ENCODE data around the gene ARHGDIB. TPM values are rescaled to one million over a fixed set of nuclear protein-coding genes. Genes with fewer than 3 reads are reported as not detected.

ARHGDIB gene
- total RNA-seq, 2 donors from 2014 or later, result 199 to 223 TPM

GRCh38 chr12:14984036-14984435 lies 22.6 kb upstream of the ARHGDIB start:
- ATAC-seq (ENCODE audit: insufficient number of reproducible peaks, low FRiP score, low read depth) (no peak), DNase-seq (ENCODE audit: low spot score) (no peak)
- H3K36me3 ChIP-seq, result no peaks in the 10 kb centered on the region
- H3K9me3 ChIP-seq, result no peaks in the 10 kb centered on the region
- H3K4me3 ChIP-seq, result no peak overlapping the region
- H3K4me1 ChIP-seq (ENCODE audit: control insufficient read depth in 1 of 2, low read depth in 2 of 2), result no peaks in the 10 kb centered on the region
- H3K27ac ChIP-seq, result no peak overlapping the region
- no peaks in the 10 kb centered on the region for H3K27me3 ChIP-seq (replicated peaks; ENCODE audit: insufficient read depth)
- no peak for TF ChIP-seq CTCF (IDR thresholded peaks at IDR 0.05)

GRCh38 chr12:14982991-14983390 lies 21.6 kb upstream of the ARHGDIB start:
- Histone ChIP-seq H3K27ac (no peak overlapping the region), H3K4me3 (no peak overlapping the region), H3K27me3 (replicated peaks; ENCODE audit: insufficient read depth) (no peaks in the 10 kb centered on the region), H3K9me3 (no peaks in the 10 kb centered on the region), H3K4me1 (ENCODE audit: control insufficient read depth in 1 of 2, low read depth in 2 of 2) (no peaks in the 10 kb centered on the region), H3K36me3 (no peaks in the 10 kb centered on the region)
- no peak for TF ChIP-seq CTCF (IDR thresholded peaks at IDR 0.05)
- no peak for DNase-seq (ENCODE audit: low spot score)
- ATAC-seq (ENCODE audit: insufficient number of reproducible peaks, low FRiP score, low read depth), result no peak

DNA sequence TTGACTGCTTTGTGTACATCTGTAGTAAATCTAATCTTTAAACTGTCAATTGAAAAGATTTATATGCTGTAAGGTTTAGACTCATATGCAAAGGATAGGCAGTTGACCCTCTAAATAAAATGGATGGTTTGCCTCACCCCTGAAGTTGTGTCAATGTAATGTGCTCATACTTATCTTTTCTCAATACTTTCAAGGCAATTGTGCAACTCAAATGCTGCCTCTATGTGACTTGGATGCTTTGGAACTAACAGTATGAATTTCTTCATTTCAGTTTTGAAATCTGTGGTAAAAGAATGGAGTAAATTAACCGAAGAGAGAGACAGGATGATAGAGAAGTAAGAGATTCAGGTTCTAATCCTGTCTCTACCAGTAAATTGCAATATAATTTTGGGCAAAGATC lies 21.2 kb upstream of the ARHGDIB start:
- no peak for TF ChIP-seq CTCF (IDR thresholded peaks at IDR 0.05)
- no peak overlapping the region for H3K27ac ChIP-seq
- ATAC-seq (ENCODE audit: insufficient number of reproducible peaks, low FRiP score, low read depth) (no peak), DNase-seq (ENCODE audit: low spot score) (no peak)
- H3K27me3 ChIP-seq (replicated peaks; ENCODE audit: insufficient read depth), result no peaks in the 10 kb centered on the region
- no peaks in the 10 kb centered on the region for H3K36me3 ChIP-seq
- no peak overlapping the region for H3K4me3 ChIP-seq
- no peaks in the 10 kb centered on the region for H3K4me1 ChIP-seq (ENCODE audit: control insufficient read depth in 1 of 2, low read depth in 2 of 2)
- no peaks in the 10 kb centered on the region for H3K9me3 ChIP-seq

DNA sequence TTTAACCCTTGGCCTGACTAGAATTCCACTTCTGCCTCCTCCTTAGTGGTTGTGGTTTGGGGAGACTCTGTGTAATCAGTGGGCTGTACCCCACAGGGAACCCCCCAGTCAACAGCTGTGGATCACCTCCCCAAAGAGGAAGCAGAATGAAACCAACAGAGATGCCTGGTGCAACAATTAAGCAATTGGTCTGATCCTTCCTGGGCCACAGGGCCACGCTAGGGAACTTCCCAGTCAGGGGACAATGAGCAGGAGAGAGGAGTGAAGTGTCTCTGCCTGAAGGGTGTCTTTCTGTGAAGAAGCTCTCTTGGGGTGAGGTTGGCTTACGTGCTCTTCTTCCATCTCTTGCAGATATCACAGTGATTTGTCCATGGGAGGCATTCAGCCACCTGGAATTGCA lies 19.6 kb upstream of the ARHGDIB start:
- no peak for ATAC-seq (ENCODE audit: insufficient number of reproducible peaks, low FRiP score, low read depth)
- Histone ChIP-seq H3K27me3 (replicated peaks; ENCODE audit: insufficient read depth) (no peaks in the 10 kb centered on the region), H3K4me1 (ENCODE audit: control insufficient read depth in 1 of 2, low read depth in 2 of 2) (no peaks in the 10 kb centered on the region), H3K4me3 (no peak overlapping the region), H3K9me3 (no peaks in the 10 kb centered on the region), H3K36me3 (no peaks in the 10 kb centered on the region), H3K27ac (no peak overlapping the region)
- DNase-seq (ENCODE audit: low spot score), result no peak
- no peak for TF ChIP-seq CTCF (IDR thresholded peaks at IDR 0.05)

- H3K27ac ChIP-seq, result no peak overlapping the region
- no peak for TF ChIP-seq CTCF (IDR thresholded peaks at IDR 0.05)
- H3K9me3 ChIP-seq, result no peaks in the 10 kb centered on the region
- no peak for ATAC-seq (ENCODE audit: insufficient number of reproducible peaks, low FRiP score, low read depth)
- no peak overlapping the region for H3K4me3 ChIP-seq
- no peaks in the 10 kb centered on the region for H3K36me3 ChIP-seq
- H3K4me1 ChIP-seq (ENCODE audit: control insufficient read depth in 1 of 2, low read depth in 2 of 2), result no peaks in the 10 kb centered on the region
- no peaks in the 10 kb centered on the region for H3K27me3 ChIP-seq (replicated peaks; ENCODE audit: insufficient read depth)
- no peak for DNase-seq (ENCODE audit: low spot score)
These were observed 18.1 kb upstream of the ARHGDIB start for GRCh38 chr12:14979468-14979867.

Data from thoracic aorta (tissue), 2 donors.